ENCODE data around the gene MBNL3. TPM values are rescaled to one million over a fixed set of nuclear protein-coding genes. Genes with fewer than 3 reads are reported as not detected.

The MBNL3 gene
- total RNA-seq, 8 experiments from 2014 or later: 0.38 to 9.0 (median 2.4) TPM

GRCh38 chrX:132378281-132378680 lies 110.6 kb downstream of the MBNL3 start:
- Histone ChIP-seq H3K4me3 (no peak overlapping the region), H3K4me1 (replicated peaks in 1 of 2) (no peaks in the 10 kb centered on the region), H3K27ac (no peak overlapping the region)
- in situ Hi-C loops (cut with MboI; ENCODE audit: low pct_unique_long_range_greater_than_20kb in 2 of 9, low sequenced_read_pairs in 9 of 9, unreplicated experiment in 9 of 9): no loop called here
- peak in 2 of 8 experiments; percentile 29 to 30 for ATAC-seq (replicated peaks in 6 of 8)
- WGBS, 10 experiments: 26 to 100% (median 47%) methylated on average over 1 to 2 of the region's 2 CpGs; no CpG with 5 or more reads in 7 of the 10 experiments

GRCh38 chrX:132375941-132376340 lies 112.9 kb downstream of the MBNL3 start:
- Histone ChIP-seq H3K4me1 (replicated peaks in 1 of 2) (no peaks in the 10 kb centered on the region), H3K4me3 (no peak overlapping the region), H3K27ac (no peak overlapping the region)
- in situ Hi-C loops (cut with MboI; ENCODE audit: low pct_unique_long_range_greater_than_20kb in 2 of 9, low sequenced_read_pairs in 9 of 9, unreplicated experiment in 9 of 9): no loop called here
- ATAC-seq (replicated peaks in 6 of 8): peak in 1 of 8 experiments; percentile 41
- 0 to 100% (median 17%) methylated on average over 1 to 2 of the region's 2 CpGs; no CpG with 5 or more reads in 5 of the 10 experiments for WGBS, 10 experiments

- no peak overlapping the region for H3K4me3 ChIP-seq
- H3K4me1 ChIP-seq (replicated peaks in 1 of 2): peaks cover 0 to 2% of the 10 kb centered on the region in 2 donors
- H3K27ac ChIP-seq: no peak overlapping the region
- ATAC-seq (replicated peaks in 6 of 8): no peak
- in situ Hi-C loops (cut with MboI; ENCODE audit: low pct_unique_long_range_greater_than_20kb in 2 of 9, low sequenced_read_pairs in 9 of 9, unreplicated experiment in 9 of 9): no loop called here
- WGBS, 10 experiments: 72 to 100% (median 95%) methylated on average over 1 to 3 of the region's 3 CpGs; no CpG with 5 or more reads in 5 of the 10 experiments
Measured at GRCh38 chrX:132373610-132374009, 115.2 kb downstream of the MBNL3 start.

- in situ Hi-C loops (cut with MboI; ENCODE audit: low pct_unique_long_range_greater_than_20kb in 2 of 9, low sequenced_read_pairs in 9 of 9, unreplicated experiment in 9 of 9): no loop called here
- peak in 6 of 8 experiments; percentile 24 to 63 (median 48) for ATAC-seq (replicated peaks in 6 of 8)
- Histone ChIP-seq H3K27ac (no peak overlapping the region), H3K4me1 (replicated peaks in 1 of 2) (peaks cover 0 to 2% of the 10 kb centered on the region in 2 donors), H3K4me3 (no peak overlapping the region)
- 50 to 100% (median 80%) methylated on average over 1 of the region's 2 CpGs; no CpG with 5 or more reads in 7 of the 10 experiments for WGBS, 10 experiments
Measured at GRCh38 chrX:132369617-132370326, 119.1 kb downstream of the MBNL3 start.

- no peak overlapping the region for H3K4me3 ChIP-seq
- peaks cover 0 to 2% of the 10 kb centered on the region in 2 donors for H3K4me1 ChIP-seq (replicated peaks in 1 of 2)
- no peak for ATAC-seq (replicated peaks in 6 of 8)
- in situ Hi-C loops (cut with MboI; ENCODE audit: low pct_unique_long_range_greater_than_20kb in 2 of 9, low sequenced_read_pairs in 9 of 9, unreplicated experiment in 9 of 9): no loop called here
- H3K27ac ChIP-seq: no peak overlapping the region
Measured at GRCh38 chrX:132367984-132368383, 120.9 kb downstream of the MBNL3 start.

- Histone ChIP-seq H3K4me3 (no peak overlapping the region), H3K4me1 (replicated peaks in 1 of 2) (peaks cover 0 to 2% of the 10 kb centered on the region in 2 donors), H3K27ac (no peak overlapping the region)
- ATAC-seq (replicated peaks in 6 of 8): no peak
- 13 to 83% (median 61%) methylated on average over 1 of the region's 1 CpG; no CpG with 5 or more reads in 6 of the 10 experiments for WGBS, 10 experiments
- in situ Hi-C loops (cut with MboI; ENCODE audit: low pct_unique_long_range_greater_than_20kb in 2 of 9, low sequenced_read_pairs in 9 of 9, unreplicated experiment in 9 of 9): no loop called here
Measured at GRCh38 chrX:132367314-132367713, 121.5 kb downstream of the MBNL3 start.

GRCh38 chrX:132365490-132365889 lies 123.3 kb downstream of the MBNL3 start:
- no peak overlapping the region for H3K4me3 ChIP-seq
- in situ Hi-C loops (cut with MboI; ENCODE audit: low pct_unique_long_range_greater_than_20kb in 2 of 9, low sequenced_read_pairs in 9 of 9, unreplicated experiment in 9 of 9): no loop called here
- H3K4me1 ChIP-seq (replicated peaks in 1 of 2): peaks cover 0 to 2% of the 10 kb centered on the region in 2 donors
- no peak for ATAC-seq (replicated peaks in 6 of 8)
- no peak overlapping the region for H3K27ac ChIP-seq

- no peak overlapping the region for H3K27ac ChIP-seq
- WGBS, 10 experiments: 82 to 100% (median 100%) methylated on average over 1 to 2 of the region's 3 CpGs; no CpG with 5 or more reads in 7 of the 10 experiments
- ATAC-seq (replicated peaks in 6 of 8): no peak
- in situ Hi-C loops (cut with MboI; ENCODE audit: low pct_unique_long_range_greater_than_20kb in 2 of 9, low sequenced_read_pairs in 9 of 9, unreplicated experiment in 9 of 9): no loop called here
- H3K4me1 ChIP-seq (replicated peaks in 1 of 2): no peaks in the 10 kb centered on the region
- no peak overlapping the region for H3K4me3 ChIP-seq
Measured at GRCh38 chrX:132364313-132364712, 124.5 kb downstream of the MBNL3 start.

GRCh38 chrX:132353430-132353829 lies 135.4 kb downstream of the MBNL3 start:
- WGBS, 10 experiments: 66 to 100% (median 86%) methylated on average over 1 to 5 of the region's 5 CpGs; no CpG with 5 or more reads in 4 of the 10 experiments
- Histone ChIP-seq H3K4me1 (replicated peaks in 1 of 2) (no peaks in the 10 kb centered on the region), H3K27ac (no peak overlapping the region), H3K4me3 (no peak overlapping the region)
- ATAC-seq (replicated peaks in 6 of 8): no peak
- in situ Hi-C loops (cut with MboI; ENCODE audit: low pct_unique_long_range_greater_than_20kb in 2 of 9, low sequenced_read_pairs in 9 of 9, unreplicated experiment in 9 of 9): no loop called here

- Histone ChIP-seq H3K4me1 (replicated peaks in 1 of 2) (no peaks in the 10 kb centered on the region), H3K27ac (no peak overlapping the region), H3K4me3 (no peak overlapping the region)
- in situ Hi-C loops (cut with MboI; ENCODE audit: low pct_unique_long_range_greater_than_20kb in 2 of 9, low sequenced_read_pairs in 9 of 9, unreplicated experiment in 9 of 9): no loop called here
- no peak for ATAC-seq (replicated peaks in 6 of 8)
- 40 to 100% (median 80%) methylated on average over 1 to 2 of the region's 2 CpGs; no CpG with 5 or more reads in 5 of the 10 experiments for WGBS, 10 experiments
Measured at GRCh38 chrX:132336172-132336571, 152.7 kb downstream of the MBNL3 start.

- Histone ChIP-seq H3K4me3 (no peak overlapping the region), H3K4me1 (replicated peaks in 1 of 2) (no peaks in the 10 kb centered on the region), H3K27ac (no peak overlapping the region)
- no peak for ATAC-seq (replicated peaks in 6 of 8)
- 0 to 80% (median 67%) methylated on average over 1 to 4 of the region's 4 CpGs; no CpG with 5 or more reads in 5 of the 10 experiments for WGBS, 10 experiments
- in situ Hi-C loops (cut with MboI; ENCODE audit: low pct_unique_long_range_greater_than_20kb in 2 of 9, low sequenced_read_pairs in 9 of 9, unreplicated experiment in 9 of 9): no loop called here
Measured at GRCh38 chrX:132333351-132333750, 155.5 kb downstream of the MBNL3 start.

- Histone ChIP-seq H3K27ac (no peak overlapping the region), H3K4me3 (no peak overlapping the region), H3K4me1 (replicated peaks in 1 of 2) (no peaks in the 10 kb centered on the region)
- WGBS, 10 experiments: 0 to 80% (median 41%) methylated on average over 1 to 3 of the region's 3 CpGs; no CpG with 5 or more reads in 4 of the 10 experiments
- in situ Hi-C loops (cut with MboI; ENCODE audit: low pct_unique_long_range_greater_than_20kb in 2 of 9, low sequenced_read_pairs in 9 of 9, unreplicated experiment in 9 of 9): no loop called here
- ATAC-seq (replicated peaks in 6 of 8): no peak
Measured at GRCh38 chrX:132331532-132331931, 157.3 kb downstream of the MBNL3 start.

- no peak for ATAC-seq (replicated peaks in 6 of 8)
- Histone ChIP-seq H3K27ac (no peak overlapping the region), H3K4me3 (no peak overlapping the region), H3K4me1 (replicated peaks in 1 of 2) (no peaks in the 10 kb centered on the region)
- in situ Hi-C loops (cut with MboI; ENCODE audit: low pct_unique_long_range_greater_than_20kb in 2 of 9, low sequenced_read_pairs in 9 of 9, unreplicated experiment in 9 of 9): no loop called here
Measured at GRCh38 chrX:132331000-132331399, 157.8 kb downstream of the MBNL3 start.

- 20 to 86% (median 40%) methylated on average over 1 of the region's 2 CpGs; no CpG with 5 or more reads in 5 of the 10 experiments for WGBS, 10 experiments
- Histone ChIP-seq H3K4me3 (no peak overlapping the region), H3K4me1 (replicated peaks in 1 of 2) (no peaks in the 10 kb centered on the region), H3K27ac (no peak overlapping the region)
- no peak for ATAC-seq (replicated peaks in 6 of 8)
- in situ Hi-C loops (cut with MboI; ENCODE audit: low pct_unique_long_range_greater_than_20kb in 2 of 9, low sequenced_read_pairs in 9 of 9, unreplicated experiment in 9 of 9): no loop called here
Measured at GRCh38 chrX:132330156-132330729, 158.6 kb downstream of the MBNL3 start.
